Measurements from ENCODE around the gene NUAK2.

DNA sequence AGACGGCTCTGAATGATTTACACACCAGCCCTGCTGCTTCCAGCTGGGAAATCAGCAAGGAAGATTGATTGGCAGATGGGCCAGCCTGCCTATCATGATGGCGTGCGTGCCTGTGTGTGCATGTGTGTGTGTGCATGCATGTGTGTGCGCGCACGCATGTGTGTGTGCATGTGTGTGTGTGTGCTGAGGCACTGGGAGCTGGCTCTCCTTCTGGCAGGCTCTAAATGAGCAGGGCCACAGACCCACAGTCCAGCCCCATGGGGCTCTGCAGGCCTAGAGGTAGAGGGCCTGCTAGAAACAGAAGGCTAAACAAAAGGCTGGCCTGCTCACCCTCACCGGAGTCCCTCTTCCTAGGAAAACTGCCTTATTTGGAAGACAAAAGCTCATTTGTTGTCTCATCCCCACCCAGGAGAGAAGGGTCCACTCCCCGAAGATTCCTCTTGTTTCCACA, 29.2 kb upstream of the NUAK2 start:
- TF ChIP-seq EZH2phosphoT487 (conservative IDR thresholded peaks at IDR 0.05; ENCODE audit: low read length), result no peak
- TF ChIP-seq, protein P1, sequence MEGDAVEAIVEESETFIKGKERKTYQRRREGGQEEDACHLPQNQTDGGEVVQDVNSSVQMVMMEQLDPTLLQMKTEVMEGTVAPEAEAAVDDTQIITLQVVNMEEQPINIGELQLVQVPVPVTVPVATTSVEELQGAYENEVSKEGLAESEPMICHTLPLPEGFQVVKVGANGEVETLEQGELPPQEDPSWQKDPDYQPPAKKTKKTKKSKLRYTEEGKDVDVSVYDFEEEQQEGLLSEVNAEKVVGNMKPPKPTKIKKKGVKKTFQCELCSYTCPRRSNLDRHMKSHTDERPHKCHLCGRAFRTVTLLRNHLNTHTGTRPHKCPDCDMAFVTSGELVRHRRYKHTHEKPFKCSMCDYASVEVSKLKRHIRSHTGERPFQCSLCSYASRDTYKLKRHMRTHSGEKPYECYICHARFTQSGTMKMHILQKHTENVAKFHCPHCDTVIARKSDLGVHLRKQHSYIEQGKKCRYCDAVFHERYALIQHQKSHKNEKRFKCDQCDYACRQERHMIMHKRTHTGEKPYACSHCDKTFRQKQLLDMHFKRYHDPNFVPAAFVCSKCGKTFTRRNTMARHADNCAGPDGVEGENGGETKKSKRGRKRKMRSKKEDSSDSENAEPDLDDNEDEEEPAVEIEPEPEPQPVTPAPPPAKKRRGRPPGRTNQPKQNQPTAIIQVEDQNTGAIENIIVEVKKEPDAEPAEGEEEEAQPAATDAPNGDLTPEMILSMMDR (IDR thresholded peaks at IDR 0.05; ENCODE audit: insufficient read depth, low read length, poor library complexity, severe bottlenecking), result no peak

Measured in SU-DHL-6 (cell line).